HCT116 (cell line): ENCODE data around the gene MYBPC3. TPM values are rescaled to one million over a fixed set of nuclear protein-coding genes. Genes with fewer than 3 reads are reported as not detected.

Experiments used
- ATAC-seq: fragments of 200-7000 bp; cut with Tn5 transposase; 2 replicates; pipeline ENCODE4 v1.9.1; 2020; ENCODE audit warnings: mild to moderate bottlenecking, moderate library complexity
- BruUV-seq: library from RNA; stranded (reverse); fragments of 400-500 nt; replicated peaks from 2 replicates; lab custom pipeline; 2021; lab: Mats Ljungman, UMichigan
- CTCF ChIA-PET: fragments of 300-600 bp; sonication (Branson Sonifier 250); formaldehyde crosslinking; loops from one replicate; lab custom pipeline; 2021; ENCODE audit warnings: antibody characterized with exemption; lab: Charles Lee
- POLR2A ChIA-PET: fragments of 300-600, 350-600 bp; sonication (Branson Sonifier 250); formaldehyde crosslinking; loops from one replicate; lab custom pipeline; 2021; ENCODE audit warnings: antibody characterized with exemption; lab: Charles Lee
- RAD21 ChIA-PET, 2 experiments: fragments of 300-600 bp; sonication (Branson Sonifier 250); formaldehyde crosslinking; loops; one replicate each; lab custom pipeline; 2023; ENCODE audit warnings: low total read pairs in 2 of 2; ENCODE audit not compliant: uncharacterized antibody in 2 of 2, unreplicated experiment in 2 of 2, low non-redundant PET in 1 of 2; lab: Charles Lee
- DNase-seq: peaks from one replicate; pipeline ENCODE4 v3.0.0-alpha.2; 2010; ENCODE audit warnings: low read depth, low spot score
- H2AFZ ChIP-seq: fragments of 200-600 bp; shearing (Covaris generic), sonication (generic); 2 replicates; pipeline ENCODE4 v1.6.1; 2017; ENCODE audit warnings: low read depth, mixed run types, mixed read lengths, antibody characterized with exemption, low read length; ENCODE audit not compliant: poor library complexity, severe bottlenecking
- H3K27ac ChIP-seq: 2 replicates; pipeline ENCODE4 v1.5.1; 2012; ENCODE audit warnings: low read depth, low read length
- H3K27me3 ChIP-seq: fragments of 200-600 bp; sonication (generic); 2 replicates; pipeline ENCODE4 v1.6.1; 2016; ENCODE audit warnings: mixed run types, low read length, mixed read lengths; ENCODE audit not compliant: insufficient read depth
- H3K36me3 ChIP-seq, 2 experiments: fragments of 200-500 bp in 1 of 2; fragments of 200-600 bp in 1 of 2; sonication (Bioruptor generic) in 1 of 2; sonication (generic) in 1 of 2; 2 replicates each; pipeline versions ENCODE4 v1.5.1 to v1.6.1; 2014 to 2016; ENCODE audit warnings: low read length in 2 of 2, inconsistent platforms in 1 of 2, mixed read lengths in 1 of 2, mixed run types in 1 of 2; ENCODE audit not compliant: insufficient read depth in 2 of 2, control insufficient read depth in 1 of 2
- H3K4me1 ChIP-seq, 2 experiments: fragments of 200-600 bp in 1 of 2; sonication (generic) in 1 of 2; 2 replicates each; pipeline versions ENCODE4 v1.5.1 to v1.6.1; 2012 to 2017; ENCODE audit warnings: low read length in 2 of 2, inconsistent platforms in 1 of 2, mild to moderate bottlenecking in 1 of 2, mixed read lengths in 1 of 2, mixed run types in 1 of 2, moderate library complexity in 1 of 2; ENCODE audit not compliant: insufficient read depth in 2 of 2, control insufficient read depth in 1 of 2
- H3K4me2 ChIP-seq: fragments of 200-600 bp; sonication (generic); 2 replicates; pipeline ENCODE4 v1.6.1; 2017; ENCODE audit warnings: mixed run types, low read length, mixed read lengths
- H3K4me3 ChIP-seq, 2 experiments: fragments of 200-600 bp in 1 of 2; sonication (generic) in 1 of 2; replicated peaks in 1 of 2; 2 replicates each; pipeline ENCODE4 v1.5.1; 2011 to 2016; ENCODE audit warnings: low read length in 2 of 2, control low read depth in 1 of 2, low read depth in 1 of 2, mild to moderate bottlenecking in 1 of 2, mixed read lengths in 1 of 2, mixed run types in 1 of 2
- H3K79me2 ChIP-seq: fragments of 200-600 bp; sonication (generic); 2 replicates; pipeline ENCODE4 v1.6.1; 2017; ENCODE audit warnings: mild to moderate bottlenecking, mixed run types, low read length, moderate library complexity, mixed read lengths; ENCODE audit not compliant: insufficient read depth
- H3K9ac ChIP-seq: fragments of 200-600 bp; sonication (generic); 2 replicates; pipeline ENCODE4 v1.6.1; 2016; ENCODE audit warnings: low read length, mixed read lengths
- H3K9me2 ChIP-seq: fragments of 200-600 bp; sonication (generic), shearing (Covaris generic); 2 replicates; pipeline ENCODE4 v1.6.1; 2017; ENCODE audit warnings: mixed run types, mild to moderate bottlenecking, moderate library complexity; ENCODE audit not compliant: insufficient read depth
- H3K9me3 ChIP-seq, 2 experiments: fragments of 200-500 bp in 1 of 2; fragments of 200-600 bp in 1 of 2; sonication (Bioruptor generic) in 1 of 2; sonication (generic) in 1 of 2; 2 replicates each; pipeline ENCODE4 v1.6.1; 2014 to 2017; ENCODE audit warnings: low read length in 2 of 2, mixed read lengths in 2 of 2, inconsistent platforms in 1 of 2, low read depth in 1 of 2, mild to moderate bottlenecking in 1 of 2, mixed run types in 1 of 2, moderate library complexity in 1 of 2; ENCODE audit not compliant: control insufficient read depth in 1 of 2, insufficient read depth in 1 of 2
- H4K20me1 ChIP-seq: fragments of 200-600 bp; sonication (generic), shearing (Covaris generic); 2 replicates; pipeline ENCODE4 v1.6.1; 2017; ENCODE audit warnings: mixed run types, mild to moderate bottlenecking, moderate library complexity; ENCODE audit not compliant: insufficient read depth
- ATF3 ChIP-seq: IDR thresholded peaks from 2 replicates; pipeline ENCODE4 v1.6.1; 2012
- CBX3 ChIP-seq: IDR thresholded peaks from 2 replicates; pipeline ENCODE4 v1.6.1; 2012; ENCODE audit warnings: low read depth
- CEBPB ChIP-seq: IDR thresholded peaks from 2 replicates; pipeline ENCODE4 v1.6.1; 2012; ENCODE audit warnings: low read depth
- ELF1 ChIP-seq: IDR thresholded peaks from 2 replicates; pipeline ENCODE4 v1.6.1; 2012; ENCODE audit warnings: low read depth, borderline replicate concordance
- EZH2 ChIP-seq: fragments of 200-600 bp; sonication (generic); IDR thresholded peaks from 2 replicates; pipeline ENCODE4 v1.6.1; 2017; ENCODE audit warnings: antibody characterized with exemption, mixed run types
- EZH2phosphoT487 ChIP-seq: fragments of 200-600 bp; IDR thresholded peaks from 2 replicates; pipeline ENCODE4 v1.6.1; 2018; ENCODE audit warnings: antibody characterized with exemption, borderline replicate concordance
- FOSL1 ChIP-seq: IDR thresholded peaks from 2 replicates; pipeline ENCODE4 v1.6.1; 2012; ENCODE audit warnings: low read depth
- JUND ChIP-seq: IDR thresholded peaks from 2 replicates; pipeline ENCODE4 v1.6.1; 2012
- MAX ChIP-seq: IDR thresholded peaks from 2 replicates; pipeline ENCODE4 v1.6.1; 2012
- POLR2A ChIP-seq: IDR thresholded peaks from 2 replicates; pipeline ENCODE4 v1.7.0; 2011; ENCODE audit warnings: borderline replicate concordance; ENCODE audit not compliant: insufficient read depth, insufficient read length; ENCODE audit errors: extremely low read depth
- POLR2AphosphoS5 ChIP-seq: IDR thresholded peaks from 2 replicates; pipeline ENCODE4 v1.6.1; 2011; ENCODE audit warnings: mild to moderate bottlenecking, low read depth, low read length, moderate library complexity
- SIN3A ChIP-seq: IDR thresholded peaks from 2 replicates; pipeline ENCODE4 v1.6.1; 2012; ENCODE audit warnings: low read depth
- SRF ChIP-seq: IDR thresholded peaks from 2 replicates; pipeline ENCODE4 v1.6.1; 2012; ENCODE audit warnings: low read depth
- TCF7L2 ChIP-seq: IDR thresholded peaks from 2 replicates; pipeline ENCODE4 v1.7.0; 2011; ENCODE audit warnings: borderline replicate concordance, inconsistent platforms; ENCODE audit not compliant: insufficient read depth, insufficient read length; ENCODE audit errors: extremely low read depth
- YY1 ChIP-seq: IDR thresholded peaks from 2 replicates; pipeline ENCODE4 v1.6.1; 2011; ENCODE audit warnings: low read length, low read depth, moderate library complexity, mild to moderate bottlenecking; ENCODE audit not compliant: insufficient replicate concordance; ENCODE audit errors: extremely low read depth
- ZBTB33 ChIP-seq: IDR thresholded peaks from 2 replicates; pipeline ENCODE4 v1.6.1; 2011; ENCODE audit warnings: mild to moderate bottlenecking, low read length, moderate library complexity; ENCODE audit not compliant: insufficient replicate concordance; ENCODE audit errors: extremely low read depth
- ZNF274 ChIP-seq: fragments of 200-500 bp; sonication (Bioruptor generic); IDR thresholded peaks from 2 replicates; pipeline ENCODE4 v1.6.1; 2014; ENCODE audit warnings: mild to moderate bottlenecking, low read depth, low read length, inconsistent platforms
- intact Hi-C: fragments of 100-400 bp; cut with micrococcal nuclease; formaldehyde crosslinking; loops from 2 replicates; pipeline ENCODE4 v1.10.0; 2022
- total RNA-seq: library from RNA; stranded (reverse); gene quantifications from one replicate; pipeline ENCODE4 v1.2.1, GENCODE V29; 2021; ENCODE audit not compliant: unreplicated experiment
- TF ChIP-seq, protein P1 (sequence below), 3 experiments: fragments of 200-600 bp in 1 of 3; sonication (generic) in 1 of 3; IDR thresholded peaks in 2 of 3; conservative IDR thresholded peaks in 1 of 3; 2 replicates each; pipeline ENCODE4 v1.5.1; 2012 to 2017; ENCODE audit warnings: low read depth in 2 of 3, low read length in 2 of 3, antibody characterized with exemption in 1 of 3, borderline replicate concordance in 1 of 3, control low read depth in 1 of 3, mild to moderate bottlenecking in 1 of 3, mixed read lengths in 1 of 3, mixed run types in 1 of 3, moderate library complexity in 1 of 3; ENCODE audit not compliant: insufficient read depth in 1 of 3
- TF ChIP-seq, protein P2 (sequence below): IDR thresholded peaks from 2 replicates; pipeline ENCODE4 v1.6.1; 2012; ENCODE audit warnings: low read depth

The MYBPC3 gene
- total RNA-seq, 1 experiment from 2014 or later = 0.25 TPM

- ATAC-seq (no peak), DNase-seq (no peak)
- POLR2A ChIA-PET = no interaction called here
- no TSS peak for BruUV-seq
- Histone ChIP-seq H3K27me3 (no peaks in the 10 kb centered on the region), H3K79me2 (no peaks in the 10 kb centered on the region), H3K36me3 (no peaks in the 10 kb centered on the region), H3K4me3 (no peak overlapping the region), H3K27ac (no peak overlapping the region), H3K9me3 (no peaks in the 10 kb centered on the region), H3K9ac (no peak overlapping the region), H4K20me1 (no peaks in the 10 kb centered on the region), H2AFZ (no peak overlapping the region), H3K9me2 (no peaks in the 10 kb centered on the region), H3K4me1 (peaks cover 6 to 14% of the 10 kb centered on the region in 2 experiments; a peak in 3 of 4 replicates), H3K4me2 (no peak overlapping the region)
- RAD21 ChIA-PET = no interaction called here
- CTCF ChIA-PET = no interaction called here
- intact Hi-C loops = no loop called here
- no peak for TF ChIP-seq MAX
- TF ChIP-seq YY1 = no peak
- no peak for TF ChIP-seq CBX3
- no peak for TF ChIP-seq POLR2A
- TF ChIP-seq, protein P1, sequence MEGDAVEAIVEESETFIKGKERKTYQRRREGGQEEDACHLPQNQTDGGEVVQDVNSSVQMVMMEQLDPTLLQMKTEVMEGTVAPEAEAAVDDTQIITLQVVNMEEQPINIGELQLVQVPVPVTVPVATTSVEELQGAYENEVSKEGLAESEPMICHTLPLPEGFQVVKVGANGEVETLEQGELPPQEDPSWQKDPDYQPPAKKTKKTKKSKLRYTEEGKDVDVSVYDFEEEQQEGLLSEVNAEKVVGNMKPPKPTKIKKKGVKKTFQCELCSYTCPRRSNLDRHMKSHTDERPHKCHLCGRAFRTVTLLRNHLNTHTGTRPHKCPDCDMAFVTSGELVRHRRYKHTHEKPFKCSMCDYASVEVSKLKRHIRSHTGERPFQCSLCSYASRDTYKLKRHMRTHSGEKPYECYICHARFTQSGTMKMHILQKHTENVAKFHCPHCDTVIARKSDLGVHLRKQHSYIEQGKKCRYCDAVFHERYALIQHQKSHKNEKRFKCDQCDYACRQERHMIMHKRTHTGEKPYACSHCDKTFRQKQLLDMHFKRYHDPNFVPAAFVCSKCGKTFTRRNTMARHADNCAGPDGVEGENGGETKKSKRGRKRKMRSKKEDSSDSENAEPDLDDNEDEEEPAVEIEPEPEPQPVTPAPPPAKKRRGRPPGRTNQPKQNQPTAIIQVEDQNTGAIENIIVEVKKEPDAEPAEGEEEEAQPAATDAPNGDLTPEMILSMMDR (IDR thresholded peaks at IDR 0.05 in 2 of 3, conservative IDR thresholded peaks at IDR 0.05 in 1 of 3; ENCODE audit: borderline replicate concordance in 1 of 3, insufficient read depth in 1 of 3, low read depth in 2 of 3, low read length in 2 of 3) = no peak
- TF ChIP-seq ELF1 = no peak
- no peak for TF ChIP-seq EZH2phosphoT487
- TF ChIP-seq, protein P2, sequence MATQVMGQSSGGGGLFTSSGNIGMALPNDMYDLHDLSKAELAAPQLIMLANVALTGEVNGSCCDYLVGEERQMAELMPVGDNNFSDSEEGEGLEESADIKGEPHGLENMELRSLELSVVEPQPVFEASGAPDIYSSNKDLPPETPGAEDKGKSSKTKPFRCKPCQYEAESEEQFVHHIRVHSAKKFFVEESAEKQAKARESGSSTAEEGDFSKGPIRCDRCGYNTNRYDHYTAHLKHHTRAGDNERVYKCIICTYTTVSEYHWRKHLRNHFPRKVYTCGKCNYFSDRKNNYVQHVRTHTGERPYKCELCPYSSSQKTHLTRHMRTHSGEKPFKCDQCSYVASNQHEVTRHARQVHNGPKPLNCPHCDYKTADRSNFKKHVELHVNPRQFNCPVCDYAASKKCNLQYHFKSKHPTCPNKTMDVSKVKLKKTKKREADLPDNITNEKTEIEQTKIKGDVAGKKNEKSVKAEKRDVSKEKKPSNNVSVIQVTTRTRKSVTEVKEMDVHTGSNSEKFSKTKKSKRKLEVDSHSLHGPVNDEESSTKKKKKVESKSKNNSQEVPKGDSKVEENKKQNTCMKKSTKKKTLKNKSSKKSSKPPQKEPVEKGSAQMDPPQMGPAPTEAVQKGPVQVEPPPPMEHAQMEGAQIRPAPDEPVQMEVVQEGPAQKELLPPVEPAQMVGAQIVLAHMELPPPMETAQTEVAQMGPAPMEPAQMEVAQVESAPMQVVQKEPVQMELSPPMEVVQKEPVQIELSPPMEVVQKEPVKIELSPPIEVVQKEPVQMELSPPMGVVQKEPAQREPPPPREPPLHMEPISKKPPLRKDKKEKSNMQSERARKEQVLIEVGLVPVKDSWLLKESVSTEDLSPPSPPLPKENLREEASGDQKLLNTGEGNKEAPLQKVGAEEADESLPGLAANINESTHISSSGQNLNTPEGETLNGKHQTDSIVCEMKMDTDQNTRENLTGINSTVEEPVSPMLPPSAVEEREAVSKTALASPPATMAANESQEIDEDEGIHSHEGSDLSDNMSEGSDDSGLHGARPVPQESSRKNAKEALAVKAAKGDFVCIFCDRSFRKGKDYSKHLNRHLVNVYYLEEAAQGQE = no peak
- no peak for TF ChIP-seq EZH2
- TF ChIP-seq CEBPB = no peak
- TF ChIP-seq ZBTB33 = no peak
- no peak for TF ChIP-seq JUND
- TF ChIP-seq SIN3A = no peak
- TF ChIP-seq TCF7L2 = no peak
- no peak for TF ChIP-seq FOSL1
- TF ChIP-seq POLR2AphosphoS5 = no peak
- TF ChIP-seq SRF = no peak
- TF ChIP-seq ZNF274 = no peak
- TF ChIP-seq ATF3 = no peak
These were observed 11.3 kb downstream of the MYBPC3 start for GRCh38 chr11:47340980-47341775.
